Astrocyte (in vitro differentiated cells and primary cell): ENCODE results near the gene PTPRF. TPM values are rescaled to one million over a fixed set of nuclear protein-coding genes. Genes with fewer than 3 reads are reported as not detected.

ENCODE experiments used
- DNase-seq: peaks from one replicate; pipeline ENCODE4 v3.0.0-alpha.2; 2010; ENCODE audit warnings: low read depth
- FAIRE-seq: peaks from 2 replicates; lab custom pipeline; 2011; peaks lifted over from hg19 to GRCh38; lab: Jason Lieb, UNC
- H2AFZ ChIP-seq: 2 replicates; pipeline ENCODE4 v1.6.0; 2012; ENCODE audit warnings: low read depth, low read length, inconsistent platforms
- H3K27ac ChIP-seq: 2 replicates; pipeline ENCODE4 v1.5.1; 2011; ENCODE audit warnings: low read depth, low read length, inconsistent platforms
- H3K27me3 ChIP-seq: 2 replicates; pipeline ENCODE4 v1.6.0; 2011; ENCODE audit warnings: low read length, inconsistent platforms; ENCODE audit not compliant: insufficient read depth
- H3K36me3 ChIP-seq: 2 replicates; pipeline ENCODE4 v1.5.1; 2011; ENCODE audit warnings: low read length, inconsistent platforms; ENCODE audit not compliant: insufficient read depth
- H3K4me1 ChIP-seq: 2 replicates; pipeline ENCODE4 v1.5.1; 2011; ENCODE audit warnings: low read length, inconsistent platforms; ENCODE audit not compliant: insufficient read depth
- H3K4me2 ChIP-seq: 2 replicates; pipeline ENCODE4 v1.6.0; 2012; ENCODE audit warnings: low read length, inconsistent platforms
- H3K4me3 ChIP-seq: 2 replicates; pipeline ENCODE4 v1.5.1; 2011; ENCODE audit warnings: low read depth, mild to moderate bottlenecking, low read length, inconsistent platforms; ENCODE audit not compliant: insufficient read depth
- H3K79me2 ChIP-seq: 2 replicates; pipeline ENCODE4 v1.6.0; 2012; ENCODE audit warnings: mild to moderate bottlenecking, low read length, inconsistent platforms; ENCODE audit not compliant: insufficient read depth
- H3K9ac ChIP-seq: 2 replicates; pipeline ENCODE4 v1.6.0; 2012; ENCODE audit warnings: mild to moderate bottlenecking, low read length, inconsistent platforms
- H3K9me3 ChIP-seq: 2 replicates; pipeline ENCODE4 v1.5.1; 2012; ENCODE audit warnings: low read depth, mild to moderate bottlenecking, low read length, inconsistent platforms; ENCODE audit not compliant: insufficient read depth
- H4K20me1 ChIP-seq: 2 replicates; pipeline ENCODE4 v1.6.0; 2012; ENCODE audit warnings: low read length, inconsistent platforms; ENCODE audit not compliant: insufficient read depth
- H3K27ac Mint-ChIP-seq: one replicate; pipeline ENCODE4 v1.8.0; 2021; ENCODE audit warnings: mild to moderate bottlenecking, mixed read lengths; ENCODE audit not compliant: unreplicated experiment
- H3K27me3 Mint-ChIP-seq: one replicate; pipeline ENCODE4 v1.8.0; 2021; ENCODE audit warnings: low read depth, mixed read lengths; ENCODE audit not compliant: unreplicated experiment
- H3K36me3 Mint-ChIP-seq: one replicate; pipeline ENCODE4 v1.8.0; 2021; ENCODE audit warnings: low read depth, mixed read lengths; ENCODE audit not compliant: unreplicated experiment
- H3K4me1 Mint-ChIP-seq: one replicate; pipeline ENCODE4 v1.8.0; 2021; ENCODE audit warnings: low read depth, mixed read lengths; ENCODE audit not compliant: unreplicated experiment
- H3K4me3 Mint-ChIP-seq: one replicate; pipeline ENCODE4 v1.8.0; 2021; ENCODE audit warnings: mild to moderate bottlenecking, moderate library complexity, mixed read lengths; ENCODE audit not compliant: unreplicated experiment
- H3K9me3 Mint-ChIP-seq: one replicate; pipeline ENCODE4 v1.8.0; 2021; ENCODE audit warnings: mild to moderate bottlenecking, mixed read lengths; ENCODE audit not compliant: unreplicated experiment
- CTCF ChIP-seq: IDR thresholded peaks from 2 replicates; pipeline ENCODE4 v1.5.1; 2011; ENCODE audit warnings: low read depth, mild to moderate bottlenecking, inconsistent platforms, low read length, moderate library complexity; ENCODE audit not compliant: insufficient read depth
- EZH2 ChIP-seq: IDR thresholded peaks from 2 replicates; pipeline ENCODE4 v1.6.1; 2012; ENCODE audit warnings: mild to moderate bottlenecking, low read length, inconsistent platforms; ENCODE audit not compliant: insufficient read depth
- total RNA-seq: library from RNA; stranded (reverse); gene quantifications from 2 replicates; pipeline ENCODE4 v1.2.1, GENCODE V29; 2021

PTPRF gene
- total RNA-seq, 1 donor from 2014 or later = 275 TPM

- H3K9ac ChIP-seq = no peak overlapping the region
These were observed 67.9 kb downstream of the PTPRF start for GRCh38 chr1:43598622-43599021.

GRCh38 chr1:43600033-43601020, 69.6 kb downstream of the PTPRF start:
- Histone ChIP-seq H2AFZ (no peak overlapping the region), H3K27me3 (no peaks in the 10 kb centered on the region), H3K36me3 (peaks cover 8% of the 10 kb centered on the region), H3K79me2 (no peaks in the 10 kb centered on the region), H3K4me3 (no peak overlapping the region), H3K4me1 (no peaks in the 10 kb centered on the region), H3K27ac (no peak overlapping the region), H3K4me2 (no peak overlapping the region), H4K20me1 (peaks cover 7% of the 10 kb centered on the region), H3K9me3 (no peaks in the 10 kb centered on the region), H3K9ac (no peak overlapping the region)
- H3K36me3 Mint-ChIP-seq = peaks cover 14% of the 10 kb centered on the region
- FAIRE-seq = no peak
- TF ChIP-seq EZH2 (no peak), CTCF (no peak)
- H3K4me1 Mint-ChIP-seq = no peaks in the 10 kb centered on the region
- H3K9me3 Mint-ChIP-seq = no peaks in the 10 kb centered on the region
- peak overlapping the region; percentile 23 for H3K27ac Mint-ChIP-seq
- DNase-seq = no peak
- no peaks in the 10 kb centered on the region for H3K27me3 Mint-ChIP-seq
- H3K4me3 Mint-ChIP-seq = no peak overlapping the region

More at GRCh38 chr1:43598622-43599021, 67.9 kb downstream of the PTPRF start:
- no peak for DNase-seq
- Mint-ChIP-seq H3K27me3 (no peaks in the 10 kb centered on the region), H3K36me3 (peaks cover 13% of the 10 kb centered on the region), H3K4me1 (no peaks in the 10 kb centered on the region), H3K27ac (no peak overlapping the region), H3K9me3 (no peaks in the 10 kb centered on the region), H3K4me3 (no peak overlapping the region)
- Histone ChIP-seq H3K9me3 (no peaks in the 10 kb centered on the region), H4K20me1 (peaks cover 7% of the 10 kb centered on the region), H3K79me2 (no peaks in the 10 kb centered on the region), H3K36me3 (peaks cover 4% of the 10 kb centered on the region), H3K27ac (no peak overlapping the region), H3K27me3 (no peaks in the 10 kb centered on the region), H3K4me2 (no peak overlapping the region), H3K4me1 (no peaks in the 10 kb centered on the region), H3K4me3 (no peak overlapping the region), H2AFZ (no peak overlapping the region)
- no peak for FAIRE-seq
- TF ChIP-seq CTCF (no peak), EZH2 (no peak)

GRCh38 chr1:43602990-43603389, 72.3 kb downstream of the PTPRF start:
- Histone ChIP-seq H3K36me3 (peaks cover 8% of the 10 kb centered on the region), H2AFZ (no peak overlapping the region), H3K4me2 (no peak overlapping the region), H3K4me3 (no peak overlapping the region), H3K4me1 (no peaks in the 10 kb centered on the region), H3K9me3 (no peaks in the 10 kb centered on the region), H3K79me2 (no peaks in the 10 kb centered on the region), H3K9ac (no peak overlapping the region), H3K27me3 (no peaks in the 10 kb centered on the region), H4K20me1 (no peaks in the 10 kb centered on the region), H3K27ac (no peak overlapping the region)
- H3K4me3 Mint-ChIP-seq = no peak overlapping the region
- H3K27me3 Mint-ChIP-seq = no peaks in the 10 kb centered on the region
- no peak overlapping the region for H3K27ac Mint-ChIP-seq
- no peaks in the 10 kb centered on the region for H3K9me3 Mint-ChIP-seq
- H3K36me3 Mint-ChIP-seq = peaks cover 15% of the 10 kb centered on the region
- FAIRE-seq (no peak), DNase-seq (no peak)
- H3K4me1 Mint-ChIP-seq = no peaks in the 10 kb centered on the region
- TF ChIP-seq EZH2 = no peak
- TF ChIP-seq CTCF = no peak
